Epithelial cell of proximal tubule (primary cell): ENCODE data around the gene SLC25A23. TPM values are rescaled to one million over a fixed set of nuclear protein-coding genes. Genes with fewer than 3 reads are reported as not detected.
A peak's percentile ranks its signal among the peaks of the same experiment; 100 is the strongest.

Experiments
- DNase-seq: peaks from one replicate; pipeline ENCODE4 v3.0.0-alpha.2; 2011; ENCODE audit warnings: low read depth
- H3K4me3 ChIP-seq: 2 replicates; pipeline ENCODE4 v1.5.1; 2011; ENCODE audit warnings: low read depth, mild to moderate bottlenecking, low read length
- CTCF ChIP-seq: conservative IDR thresholded peaks from 2 replicates; pipeline ENCODE4 v1.5.1; 2012; ENCODE audit warnings: low read depth, mild to moderate bottlenecking, low read length
- total RNA-seq: library from RNA; depleted of rRNA; stranded (reverse); fragments of >200 nt; gene quantifications from 2 replicates; pipeline ENCODE4 v1.2.3, GENCODE V29; 2015

Gene SLC25A23
- total RNA-seq, 1 donor from 2014 or later, result 34.1 TPM

GRCh38 chr19:6465006-6465405 is 5.4 kb upstream of the SLC25A23 start:
- peak overlapping the region; percentile 92 for H3K4me3 ChIP-seq
- no peak for DNase-seq
- TF ChIP-seq CTCF, result no peak

GRCh38 chr19:6464070-6464873 is 4.7 kb upstream of the SLC25A23 start, which contains the start of gene CRB3:
Gene CRB3 (plus strand): TSS chr19:6464271. CDS start chr19:6464702, 431 bp downstream.
- no peak for TF ChIP-seq CTCF
- peak within 1 kb of the TSS; percentile 92 for H3K4me3 ChIP-seq
- no peak for DNase-seq

- H3K4me3 ChIP-seq, result peak overlapping the region; percentile 83
- peak; percentile 86 for DNase-seq
- TF ChIP-seq CTCF, result peak; percentile 67
Observed at GRCh38 chr19:6460099-6460884, 700 bp upstream of the SLC25A23 start.

GRCh38 chr19:6458695-6459261 is 814 bp downstream of the SLC25A23 start:
- no peak for DNase-seq
- no peak for TF ChIP-seq CTCF
- H3K4me3 ChIP-seq, result peak overlapping the region; percentile 83

- peak overlapping the region; percentile 83 for H3K4me3 ChIP-seq
- TF ChIP-seq CTCF, result no peak
- no peak for DNase-seq
Observed at GRCh38 chr19:6457958-6458694, 1.5 kb downstream of the SLC25A23 start.

GRCh38 chr19:6455924-6456323 is 3.7 kb downstream of the SLC25A23 start:
- DNase-seq, result no peak
- TF ChIP-seq CTCF, result no peak
- H3K4me3 ChIP-seq, result no peak overlapping the region
